ENCODE results near the gene PRR33.

GRCh38 chr11:1878137-1879031, 13.3 kb downstream of the PRR33 start:
- no peak for TF ChIP-seq CTCF (IDR thresholded peaks at IDR 0.05; ENCODE audit: low read depth, low read length, missing input control)
- no peak for TF ChIP-seq YY1 (IDR thresholded peaks at IDR 0.05)
- no peak for TF ChIP-seq GABPA (IDR thresholded peaks at IDR 0.05 in 1 of 2, conservative IDR thresholded peaks at IDR 0.05 in 1 of 2)
